CD4-positive, CD25-positive, alpha-beta regulatory T cell (primary cell): Measurements from ENCODE around the gene RAB3C. TPM values are rescaled to one million over a fixed set of nuclear protein-coding genes. Genes with fewer than 3 reads are reported as not detected.

Experiments used
- ATAC-seq, 2 donors: fragments of 150-1000 bp; cut with Tn5 transposase; one replicate each; pipeline ENCODE4 v1.10.0; 2021; ENCODE audit warnings: low read depth in 2 of 2, moderate number of reproducible peaks in 2 of 2, moderate library complexity in 1 of 2
- DNase-seq, 3 donors: peaks; one replicate each; pipeline versions ENCODE4 v3.0.0 to v3.0.0-alpha.2; 2012 to 2022; ENCODE audit warnings: mixed read lengths in 1 of 3
- H3K27ac ChIP-seq: one replicate; pipeline ENCODE4 v1.7.0; 2013; ENCODE audit warnings: mild to moderate bottlenecking, low read length; ENCODE audit not compliant: insufficient read depth, poor library complexity, severe bottlenecking
- H3K27me3 ChIP-seq: one replicate; pipeline ENCODE4 v1.7.0; 2013; ENCODE audit warnings: low read length; ENCODE audit not compliant: control insufficient read depth, insufficient read depth
- H3K36me3 ChIP-seq: one replicate; pipeline ENCODE4 v1.7.0; 2013; ENCODE audit warnings: mild to moderate bottlenecking, low read length, moderate library complexity; ENCODE audit not compliant: control insufficient read depth, insufficient read depth
- H3K4me1 ChIP-seq: 2 replicates; pipeline ENCODE4 v1.7.0; 2013; ENCODE audit warnings: mild to moderate bottlenecking, low read length; ENCODE audit not compliant: insufficient read depth, control insufficient read depth, poor library complexity, severe bottlenecking
- H3K4me3 ChIP-seq: one replicate; pipeline ENCODE4 v1.7.0; 2013; ENCODE audit warnings: low read depth, mild to moderate bottlenecking, low read length, moderate library complexity
- H3K9me3 ChIP-seq, 2 experiments: 1 replicate in 1 of 2; 2 replicates in 1 of 2; pipeline ENCODE4 v1.7.0; 2013; ENCODE audit warnings: low read length in 2 of 2, mild to moderate bottlenecking in 1 of 2, moderate library complexity in 1 of 2; ENCODE audit not compliant: control insufficient read depth in 2 of 2
- H3K27ac Mint-ChIP-seq, 3 donors: one replicate each; pipeline ENCODE4 v1.8.0; 2020 to 2022; ENCODE audit warnings: mild to moderate bottlenecking in 3 of 3, mixed read lengths in 3 of 3, moderate library complexity in 2 of 3
- H3K27me3 Mint-ChIP-seq: one replicate; pipeline ENCODE4 v1.8.0; 2022; ENCODE audit warnings: mild to moderate bottlenecking, mixed read lengths
- H3K36me3 Mint-ChIP-seq: one replicate; pipeline ENCODE4 v1.8.0; 2020; ENCODE audit warnings: mixed read lengths
- H3K4me1 Mint-ChIP-seq, 4 donors: one replicate each; pipeline ENCODE4 v1.8.0; 2020 to 2022; ENCODE audit warnings: mixed read lengths in 4 of 4, mild to moderate bottlenecking in 1 of 4
- H3K4me3 Mint-ChIP-seq, 4 donors: one replicate each; pipeline ENCODE4 v1.8.0; 2020 to 2022; ENCODE audit warnings: mild to moderate bottlenecking in 4 of 4, mixed read lengths in 4 of 4, moderate library complexity in 3 of 4
- H3K9me3 Mint-ChIP-seq, 7 donors: one replicate each; pipeline ENCODE4 v1.8.0; 2020 to 2022; ENCODE audit warnings: mixed read lengths in 7 of 7, mild to moderate bottlenecking in 3 of 7, moderate library complexity in 2 of 7
- polyA plus RNA-seq, 4 donors: library from polyadenylated mRNA; unstranded; fragments of 300-500 nt; fragmentation: Illumina TruSeq; gene quantifications; one replicate each; pipeline ENCODE4 v1.2.3, GENCODE V29; 2021
- total RNA-seq: library from RNA; stranded (reverse); gene quantifications from one replicate; pipeline ENCODE4 v1.2.3, GENCODE V29; 2022

RAB3C gene
- total and polyA plus RNA-seq, 5 donors from 2014 or later, result not detected

- H3K4me1 Mint-ChIP-seq, result no peaks in the 10 kb centered on the region
- H3K36me3 Mint-ChIP-seq, result no peaks in the 10 kb centered on the region
- H3K36me3 ChIP-seq, result no peaks in the 10 kb centered on the region
- no peak overlapping the region for H3K4me3 Mint-ChIP-seq
- no peaks in the 10 kb centered on the region for H3K9me3 ChIP-seq
- no peaks in the 10 kb centered on the region for H3K4me1 ChIP-seq
- DNase-seq (no peak), ATAC-seq (no peak)
- peaks cover 0 to 6% (median 0%) of the 10 kb centered on the region in 7 donors for H3K9me3 Mint-ChIP-seq
- H3K27me3 Mint-ChIP-seq, result no peaks in the 10 kb centered on the region
- H3K27me3 ChIP-seq, result no peaks in the 10 kb centered on the region
- H3K27ac Mint-ChIP-seq, result no peak overlapping the region
- H3K4me3 ChIP-seq, result no peak overlapping the region
- no peak overlapping the region for H3K27ac ChIP-seq
Observed at GRCh38 chr5:58635416-58635815, 52.5 kb downstream of the RAB3C start.

GRCh38 chr5:58640011-58640410 is 57.1 kb downstream of the RAB3C start:
- Mint-ChIP-seq H3K9me3 (peaks cover 0 to 7% (median 0%) of the 10 kb centered on the region in 7 donors), H3K27me3 (no peaks in the 10 kb centered on the region), H3K4me1 (no peaks in the 10 kb centered on the region), H3K27ac (no peak overlapping the region), H3K4me3 (no peak overlapping the region), H3K36me3 (no peaks in the 10 kb centered on the region)
- H3K4me3 ChIP-seq, result no peak overlapping the region
- H3K36me3 ChIP-seq, result no peaks in the 10 kb centered on the region
- H3K9me3 ChIP-seq, result no peaks in the 10 kb centered on the region
- no peak for DNase-seq
- no peaks in the 10 kb centered on the region for H3K27me3 ChIP-seq
- H3K4me1 ChIP-seq, result no peaks in the 10 kb centered on the region
- no peak overlapping the region for H3K27ac ChIP-seq
- no peak for ATAC-seq

DNA sequence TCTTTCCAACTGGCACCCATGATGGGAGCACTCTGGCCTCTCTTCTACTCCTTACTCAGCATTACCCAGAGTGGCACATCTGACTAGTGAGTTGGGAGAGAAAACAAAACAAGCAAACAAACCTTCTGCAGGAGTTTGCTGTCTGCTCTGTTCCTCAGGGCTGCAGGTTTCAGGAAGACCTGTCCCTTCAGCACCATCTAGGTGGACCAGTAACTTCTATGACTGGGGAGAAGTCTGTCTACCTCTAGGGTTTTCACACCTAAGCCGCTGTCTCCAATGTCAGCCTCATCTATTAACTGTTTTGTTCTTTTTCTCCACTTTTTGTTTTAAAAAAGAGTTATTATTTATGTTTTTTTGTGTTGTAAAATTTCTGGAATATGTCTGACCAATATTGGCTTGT is 58.7 kb downstream of the RAB3C start:
- no peaks in the 10 kb centered on the region for H3K36me3 ChIP-seq
- Mint-ChIP-seq H3K27me3 (no peaks in the 10 kb centered on the region), H3K9me3 (peaks cover 0 to 7% (median 0%) of the 10 kb centered on the region in 7 donors), H3K27ac (no peak overlapping the region), H3K36me3 (no peaks in the 10 kb centered on the region), H3K4me3 (no peak overlapping the region), H3K4me1 (no peaks in the 10 kb centered on the region)
- DNase-seq (no peak), ATAC-seq (no peak)
- H3K4me1 ChIP-seq, result no peaks in the 10 kb centered on the region
- no peak overlapping the region for H3K27ac ChIP-seq
- H3K27me3 ChIP-seq, result no peaks in the 10 kb centered on the region
- H3K9me3 ChIP-seq, result no peaks in the 10 kb centered on the region
- H3K4me3 ChIP-seq, result no peak overlapping the region

- no peak overlapping the region for H3K4me3 Mint-ChIP-seq
- H3K4me3 ChIP-seq, result no peak overlapping the region
- H3K9me3 Mint-ChIP-seq, result peaks cover 0 to 2% (median 0%) of the 10 kb centered on the region in 7 donors
- DNase-seq (no peak), ATAC-seq (no peak)
- H3K9me3 ChIP-seq, result no peaks in the 10 kb centered on the region
- no peak overlapping the region for H3K27ac ChIP-seq
- no peaks in the 10 kb centered on the region for H3K27me3 ChIP-seq
- H3K4me1 Mint-ChIP-seq, result no peaks in the 10 kb centered on the region
- no peaks in the 10 kb centered on the region for H3K27me3 Mint-ChIP-seq
- no peaks in the 10 kb centered on the region for H3K36me3 ChIP-seq
- no peaks in the 10 kb centered on the region for H3K36me3 Mint-ChIP-seq
- H3K4me1 ChIP-seq, result no peaks in the 10 kb centered on the region
- no peak overlapping the region for H3K27ac Mint-ChIP-seq
Observed at GRCh38 chr5:58648846-58649245, 66.0 kb downstream of the RAB3C start.

GRCh38 chr5:58649716-58650115 is 66.8 kb downstream of the RAB3C start:
- Mint-ChIP-seq H3K27ac (no peak overlapping the region), H3K4me3 (no peak overlapping the region)
- H3K36me3 ChIP-seq, result no peaks in the 10 kb centered on the region

DNA sequence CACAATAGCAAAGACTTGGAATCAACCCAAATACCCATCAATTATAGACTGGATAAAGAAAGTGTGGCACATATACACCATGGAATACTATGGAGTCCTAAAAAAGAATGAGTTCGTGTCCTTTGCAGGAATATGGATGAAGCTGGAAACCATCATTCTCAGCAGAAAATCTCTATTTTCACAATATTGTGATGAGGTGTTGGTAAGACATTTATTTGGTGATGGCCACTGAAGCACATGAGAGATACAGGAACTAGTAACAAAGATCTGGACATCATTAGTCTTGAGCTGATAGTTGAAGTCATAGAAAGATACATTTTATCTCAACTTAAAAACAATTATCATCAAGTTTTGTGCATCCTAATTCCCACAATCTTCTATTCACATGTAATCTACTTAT is 70.6 kb downstream of the RAB3C start:
- Histone ChIP-seq H3K27me3 (no peaks in the 10 kb centered on the region), H3K36me3 (no peaks in the 10 kb centered on the region), H3K4me1 (no peaks in the 10 kb centered on the region), H3K27ac (no peak overlapping the region), H3K9me3 (no peaks in the 10 kb centered on the region), H3K4me3 (no peak overlapping the region)
- Mint-ChIP-seq H3K27ac (no peak overlapping the region), H3K9me3 (peaks cover 0 to 4% (median 0%) of the 10 kb centered on the region in 7 donors), H3K4me1 (no peaks in the 10 kb centered on the region), H3K4me3 (no peak overlapping the region), H3K36me3 (no peaks in the 10 kb centered on the region), H3K27me3 (peaks cover 4% of the 10 kb centered on the region)
- no peak for ATAC-seq
- DNase-seq, result no peak

More at GRCh38 chr5:58649716-58650115, 66.8 kb downstream of the RAB3C start:
- ATAC-seq (no peak), DNase-seq (no peak)
- Histone ChIP-seq H3K9me3 (no peaks in the 10 kb centered on the region), H3K4me1 (no peaks in the 10 kb centered on the region), H3K27ac (no peak overlapping the region), H3K27me3 (no peaks in the 10 kb centered on the region), H3K4me3 (no peak overlapping the region)
- Mint-ChIP-seq H3K9me3 (peaks cover 0 to 2% (median 0%) of the 10 kb centered on the region in 7 donors), H3K36me3 (no peaks in the 10 kb centered on the region), H3K4me1 (no peaks in the 10 kb centered on the region), H3K27me3 (no peaks in the 10 kb centered on the region)

DNA sequence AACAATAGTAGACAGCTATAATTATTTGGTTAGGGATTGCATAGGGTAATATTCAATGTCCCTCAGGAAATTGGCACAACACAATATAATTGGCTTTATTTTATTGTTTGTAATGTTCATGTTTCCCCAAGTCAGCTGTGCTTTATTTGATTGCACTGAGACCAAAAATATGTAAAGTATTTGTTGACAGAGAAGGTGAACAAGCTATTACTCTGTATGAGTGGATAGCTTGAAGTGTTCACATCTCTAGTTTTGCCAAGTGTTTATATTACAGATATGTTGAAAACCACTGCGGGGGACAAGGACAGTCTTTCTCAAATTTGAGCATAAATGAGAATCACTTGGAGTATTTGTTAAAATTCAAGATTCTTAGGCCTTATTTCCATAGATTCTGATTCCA is 83.3 kb downstream of the RAB3C start:
- no peaks in the 10 kb centered on the region for H3K27me3 Mint-ChIP-seq
- Histone ChIP-seq H3K9me3 (no peaks in the 10 kb centered on the region), H3K27ac (no peak overlapping the region)

DNA sequence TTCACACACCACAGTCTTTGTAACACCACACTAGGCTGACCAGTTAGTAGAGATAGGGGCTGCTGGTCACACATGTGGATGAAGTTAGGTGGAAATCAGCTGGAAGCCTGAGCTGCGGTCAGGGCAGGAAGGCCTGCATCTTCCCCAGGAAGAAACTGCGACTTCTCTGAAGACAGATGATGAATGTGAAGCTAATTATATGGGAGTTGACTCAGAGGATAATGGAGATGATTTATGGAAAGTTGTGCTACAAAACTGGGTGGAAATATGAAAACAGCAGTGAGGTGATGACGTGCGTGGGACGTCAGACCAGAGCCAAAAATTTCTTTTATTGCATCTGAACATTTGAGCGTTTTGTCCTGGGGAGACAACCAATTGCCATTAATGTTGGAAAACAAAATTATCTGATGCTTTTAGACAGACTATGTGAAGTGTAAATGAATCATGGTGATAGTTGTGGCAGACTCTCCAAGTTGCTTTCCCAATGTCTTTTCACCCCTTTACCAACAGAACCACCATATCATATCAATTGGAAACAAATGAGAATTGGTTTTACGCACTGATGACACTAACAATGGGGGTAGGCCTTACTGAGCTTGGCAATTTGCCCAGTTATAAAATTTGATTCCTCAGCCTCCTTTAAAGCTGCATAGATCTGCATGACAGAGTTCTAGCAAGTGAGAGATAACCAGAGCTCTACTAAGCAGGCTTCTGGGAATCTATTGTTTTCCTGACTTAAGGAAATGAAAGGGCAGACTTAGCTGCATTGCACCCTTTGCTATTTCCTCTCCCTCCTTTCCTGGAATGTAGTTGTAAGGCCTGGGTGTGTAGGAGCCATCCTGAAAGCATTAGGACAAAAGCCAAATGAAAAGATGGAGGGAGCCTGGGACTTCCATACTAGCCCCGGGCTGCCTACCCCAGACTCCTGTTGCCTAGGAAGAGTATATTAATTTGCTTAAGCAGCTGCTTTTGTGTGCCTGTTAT is 84.0 kb downstream of the RAB3C start:
- peaks cover 2% of the 10 kb centered on the region for H3K27me3 ChIP-seq
- Mint-ChIP-seq H3K36me3 (no peaks in the 10 kb centered on the region), H3K4me1 (no peaks in the 10 kb centered on the region), H3K27me3 (no peaks in the 10 kb centered on the region), H3K9me3 (peaks cover 0 to 9% (median 2%) of the 10 kb centered on the region in 7 donors), H3K27ac (no peak overlapping the region), H3K4me3 (no peak overlapping the region)
- no peak for ATAC-seq
- H3K9me3 ChIP-seq, result no peaks in the 10 kb centered on the region
- no peaks in the 10 kb centered on the region for H3K4me1 ChIP-seq
- DNase-seq, result no peak
- H3K27ac ChIP-seq, result no peak overlapping the region
- H3K36me3 ChIP-seq, result no peaks in the 10 kb centered on the region
- no peak overlapping the region for H3K4me3 ChIP-seq

More for the DNA sequence above, 83.3 kb downstream of the RAB3C start:
- no peaks in the 10 kb centered on the region for H3K36me3 Mint-ChIP-seq
- H3K4me3 Mint-ChIP-seq, result no peak overlapping the region
- no peak for ATAC-seq
- Histone ChIP-seq H3K4me3 (no peak overlapping the region), H3K4me1 (no peaks in the 10 kb centered on the region), H3K36me3 (no peaks in the 10 kb centered on the region), H3K27me3 (peaks cover 2% of the 10 kb centered on the region)
- H3K4me1 Mint-ChIP-seq, result no peaks in the 10 kb centered on the region
- peaks cover 0 to 9% (median 2%) of the 10 kb centered on the region in 7 donors for H3K9me3 Mint-ChIP-seq
- no peak overlapping the region for H3K27ac Mint-ChIP-seq
- DNase-seq, result no peak
